Osteocyte (in vitro differentiated cells): Measurements from ENCODE around the gene PRDM10. TPM values are rescaled to one million over a fixed set of nuclear protein-coding genes. Genes with fewer than 3 reads are reported as not detected.

ENCODE experiments used
- DNase-seq: peaks from one replicate; pipeline ENCODE4 v3.0.0; 2021; ENCODE audit warnings: mixed read lengths; ENCODE audit not compliant: unreplicated experiment; ENCODE audit errors: extremely low spot score
- H3K27ac Mint-ChIP-seq: one replicate; pipeline ENCODE4 v1.8.0; 2021; ENCODE audit warnings: mild to moderate bottlenecking, mixed read lengths; ENCODE audit not compliant: unreplicated experiment
- H3K27me3 Mint-ChIP-seq: one replicate; pipeline ENCODE4 v1.8.0; 2021; ENCODE audit warnings: mixed read lengths; ENCODE audit not compliant: unreplicated experiment
- H3K36me3 Mint-ChIP-seq: one replicate; pipeline ENCODE4 v1.8.0; 2021; ENCODE audit warnings: mixed read lengths; ENCODE audit not compliant: unreplicated experiment
- H3K4me1 Mint-ChIP-seq: one replicate; pipeline ENCODE4 v1.8.0; 2021; ENCODE audit warnings: mixed read lengths; ENCODE audit not compliant: unreplicated experiment
- H3K4me3 Mint-ChIP-seq: one replicate; pipeline ENCODE4 v1.8.0; 2021; ENCODE audit warnings: mild to moderate bottlenecking, moderate library complexity, mixed read lengths; ENCODE audit not compliant: unreplicated experiment
- H3K9me3 Mint-ChIP-seq: one replicate; pipeline ENCODE4 v1.8.0; 2021; ENCODE audit warnings: mixed read lengths; ENCODE audit not compliant: unreplicated experiment
- total RNA-seq: library from RNA; stranded (reverse); gene quantifications from 2 replicates; pipeline ENCODE4 v1.2.1, GENCODE V29; 2021
- TF ChIP-seq, protein P1 (sequence below): fragments of 200-600 bp; sonication (generic); IDR thresholded peaks from 2 replicates; pipeline ENCODE4 v1.5.0; 2021; ENCODE audit warnings: antibody characterized with exemption, mild to moderate bottlenecking, moderate library complexity

Gene PRDM10
- total RNA-seq, 1 donor from 2014 or later = 15.3 TPM

DNA sequence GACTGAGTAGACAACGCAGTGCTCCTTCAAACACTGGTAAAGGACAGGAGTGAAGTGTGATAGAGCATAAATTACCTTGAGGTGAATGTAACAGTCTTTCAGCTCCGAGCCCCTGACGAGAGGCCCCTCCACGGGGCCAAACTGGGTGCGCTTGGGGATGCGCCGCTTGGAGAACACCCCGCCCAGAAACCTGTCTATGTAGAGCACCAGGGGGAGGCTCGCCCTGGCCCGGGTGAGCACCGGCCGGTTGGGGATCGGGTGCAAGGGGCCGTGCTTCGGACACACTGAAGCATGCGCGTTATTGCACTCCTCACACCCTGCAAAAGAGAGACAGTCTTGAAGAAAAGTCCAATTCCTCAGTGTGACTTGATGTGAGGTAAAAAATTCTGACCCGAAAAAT lies 57.9 kb downstream of the PRDM10 start:
- no peak overlapping the region for H3K27ac Mint-ChIP-seq
- TF ChIP-seq, protein P1, sequence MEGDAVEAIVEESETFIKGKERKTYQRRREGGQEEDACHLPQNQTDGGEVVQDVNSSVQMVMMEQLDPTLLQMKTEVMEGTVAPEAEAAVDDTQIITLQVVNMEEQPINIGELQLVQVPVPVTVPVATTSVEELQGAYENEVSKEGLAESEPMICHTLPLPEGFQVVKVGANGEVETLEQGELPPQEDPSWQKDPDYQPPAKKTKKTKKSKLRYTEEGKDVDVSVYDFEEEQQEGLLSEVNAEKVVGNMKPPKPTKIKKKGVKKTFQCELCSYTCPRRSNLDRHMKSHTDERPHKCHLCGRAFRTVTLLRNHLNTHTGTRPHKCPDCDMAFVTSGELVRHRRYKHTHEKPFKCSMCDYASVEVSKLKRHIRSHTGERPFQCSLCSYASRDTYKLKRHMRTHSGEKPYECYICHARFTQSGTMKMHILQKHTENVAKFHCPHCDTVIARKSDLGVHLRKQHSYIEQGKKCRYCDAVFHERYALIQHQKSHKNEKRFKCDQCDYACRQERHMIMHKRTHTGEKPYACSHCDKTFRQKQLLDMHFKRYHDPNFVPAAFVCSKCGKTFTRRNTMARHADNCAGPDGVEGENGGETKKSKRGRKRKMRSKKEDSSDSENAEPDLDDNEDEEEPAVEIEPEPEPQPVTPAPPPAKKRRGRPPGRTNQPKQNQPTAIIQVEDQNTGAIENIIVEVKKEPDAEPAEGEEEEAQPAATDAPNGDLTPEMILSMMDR = no peak

DNA sequence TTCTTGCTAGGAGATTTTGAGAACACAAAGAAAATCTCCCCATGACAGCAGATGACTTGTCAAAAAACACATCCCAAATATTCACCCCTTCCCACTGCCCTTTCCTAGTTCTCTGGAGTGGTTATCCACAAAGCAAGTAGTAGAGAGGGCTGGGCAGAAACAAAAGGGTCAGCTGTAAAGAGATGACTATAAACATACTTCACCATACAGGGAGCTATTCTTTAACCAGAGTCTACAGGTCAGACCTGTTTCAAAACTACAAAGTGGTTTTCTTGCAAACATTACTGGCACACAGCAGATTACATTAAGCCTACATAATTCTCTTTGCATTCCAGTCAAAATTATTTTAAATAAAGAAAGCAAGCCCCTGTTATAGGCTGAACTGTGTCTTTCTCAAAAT lies 59.6 kb downstream of the PRDM10 start:
- TF ChIP-seq, protein P1 = no peak
- no peaks in the 10 kb centered on the region for H3K27me3 Mint-ChIP-seq
- no peaks in the 10 kb centered on the region for H3K4me1 Mint-ChIP-seq
- H3K36me3 Mint-ChIP-seq = peaks cover 30% of the 10 kb centered on the region
- no peaks in the 10 kb centered on the region for H3K9me3 Mint-ChIP-seq
- H3K4me3 Mint-ChIP-seq = no peak overlapping the region
- DNase-seq = no peak
- no peak overlapping the region for H3K27ac Mint-ChIP-seq

More for the DNA sequence above, 57.9 kb downstream of the PRDM10 start:
- H3K36me3 Mint-ChIP-seq = peaks cover 26% of the 10 kb centered on the region
- DNase-seq = no peak
- H3K9me3 Mint-ChIP-seq = no peaks in the 10 kb centered on the region
- no peaks in the 10 kb centered on the region for H3K27me3 Mint-ChIP-seq
- H3K4me1 Mint-ChIP-seq = no peaks in the 10 kb centered on the region
- H3K4me3 Mint-ChIP-seq = no peak overlapping the region

DNA sequence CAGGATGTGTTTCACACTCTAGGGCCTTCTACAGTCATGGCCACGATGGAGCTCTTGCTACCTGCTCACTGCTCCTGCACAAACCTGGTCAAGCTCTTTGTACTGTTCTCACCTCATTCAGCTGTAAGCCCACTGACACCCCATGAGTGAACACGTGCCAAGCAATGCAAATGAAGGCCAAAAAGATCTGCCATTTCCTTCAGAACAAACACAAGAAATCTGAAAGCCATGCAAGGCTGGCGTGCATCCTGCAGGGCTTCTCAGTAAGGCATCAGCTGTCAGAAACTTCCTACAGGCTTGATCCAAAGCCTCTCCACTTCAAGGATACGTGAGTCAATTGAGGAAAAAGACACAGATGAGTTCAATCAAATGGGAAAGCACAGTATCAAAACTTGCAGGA lies 63.1 kb downstream of the PRDM10 start:
- DNase-seq = no peak
- TF ChIP-seq, protein P1 = no peak
- no peaks in the 10 kb centered on the region for H3K4me1 Mint-ChIP-seq
- H3K4me3 Mint-ChIP-seq = no peak overlapping the region
- H3K27me3 Mint-ChIP-seq = no peaks in the 10 kb centered on the region
- H3K9me3 Mint-ChIP-seq = no peaks in the 10 kb centered on the region
- no peak overlapping the region for H3K27ac Mint-ChIP-seq
- peaks cover 24% of the 10 kb centered on the region for H3K36me3 Mint-ChIP-seq

DNA sequence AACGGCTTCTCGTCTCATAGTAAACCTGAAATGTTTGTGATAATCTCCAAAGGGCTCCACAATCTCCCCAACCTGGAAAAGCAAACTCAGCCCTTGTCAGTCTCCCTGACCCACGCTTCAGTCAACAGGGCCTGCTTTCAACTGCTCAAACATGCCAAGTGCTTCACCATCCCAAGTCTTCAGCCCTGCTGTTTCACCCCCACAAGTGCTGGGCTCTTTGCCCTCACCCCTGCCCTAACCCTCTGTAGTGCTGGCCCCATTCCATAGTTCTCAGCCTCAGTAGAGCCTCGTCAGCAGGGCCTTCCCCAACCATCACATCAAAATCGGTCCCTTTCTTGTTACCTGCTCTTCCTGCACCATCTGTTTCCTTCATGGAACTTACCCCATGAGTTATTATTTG lies 63.9 kb downstream of the PRDM10 start:
- Mint-ChIP-seq H3K4me1 (no peaks in the 10 kb centered on the region), H3K9me3 (no peaks in the 10 kb centered on the region), H3K4me3 (no peak overlapping the region), H3K36me3 (peaks cover 30% of the 10 kb centered on the region), H3K27me3 (no peaks in the 10 kb centered on the region), H3K27ac (no peak overlapping the region)
- DNase-seq = no peak
- TF ChIP-seq, protein P1 = no peak

DNA sequence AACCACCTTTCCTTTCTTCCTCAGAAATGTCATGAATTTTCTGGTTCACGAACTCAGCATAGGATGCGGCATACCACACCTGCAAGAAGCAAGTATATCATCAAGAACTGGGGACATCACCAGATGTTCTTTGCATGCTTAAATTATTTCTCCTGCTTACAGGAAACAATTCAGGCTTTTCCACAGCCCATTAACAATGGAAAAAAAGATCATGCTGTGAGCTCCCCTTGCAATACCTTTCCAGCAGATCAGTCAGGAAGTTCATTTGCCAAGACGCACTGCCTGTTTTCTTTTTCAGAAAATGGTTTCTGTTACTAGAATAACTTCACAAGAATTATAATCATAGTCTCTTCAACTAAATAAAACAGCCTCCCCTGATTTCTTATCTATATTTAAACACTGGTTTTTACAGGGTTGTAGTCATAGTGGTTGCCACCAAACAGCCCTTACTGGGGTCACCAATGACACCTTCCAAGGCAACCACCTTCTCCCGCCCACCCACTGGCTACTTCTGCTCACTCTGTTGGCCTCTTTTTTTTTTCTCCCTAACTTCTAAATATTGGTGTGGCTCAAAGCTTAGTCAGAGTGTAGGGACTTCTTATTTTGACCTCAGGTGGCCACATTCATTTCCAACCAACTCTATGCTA lies 64.9 kb downstream of the PRDM10 start:
- no peak overlapping the region for H3K27ac Mint-ChIP-seq
- H3K9me3 Mint-ChIP-seq = no peaks in the 10 kb centered on the region
- no peak for DNase-seq
- no peak overlapping the region for H3K4me3 Mint-ChIP-seq
- no peaks in the 10 kb centered on the region for H3K27me3 Mint-ChIP-seq
- peaks cover 34% of the 10 kb centered on the region for H3K36me3 Mint-ChIP-seq
- H3K4me1 Mint-ChIP-seq = no peaks in the 10 kb centered on the region
- TF ChIP-seq, protein P1 = no peak
